NCI-H748 (cell line): ENCODE results near the gene ST6GALNAC4.

Experiments used
- DNase-seq: peaks from one replicate; lab custom pipeline; 2025; ENCODE audit not compliant: unreplicated experiment; lab: John Stamatoyannopoulos, UW

Gene ST6GALNAC4

DNA sequence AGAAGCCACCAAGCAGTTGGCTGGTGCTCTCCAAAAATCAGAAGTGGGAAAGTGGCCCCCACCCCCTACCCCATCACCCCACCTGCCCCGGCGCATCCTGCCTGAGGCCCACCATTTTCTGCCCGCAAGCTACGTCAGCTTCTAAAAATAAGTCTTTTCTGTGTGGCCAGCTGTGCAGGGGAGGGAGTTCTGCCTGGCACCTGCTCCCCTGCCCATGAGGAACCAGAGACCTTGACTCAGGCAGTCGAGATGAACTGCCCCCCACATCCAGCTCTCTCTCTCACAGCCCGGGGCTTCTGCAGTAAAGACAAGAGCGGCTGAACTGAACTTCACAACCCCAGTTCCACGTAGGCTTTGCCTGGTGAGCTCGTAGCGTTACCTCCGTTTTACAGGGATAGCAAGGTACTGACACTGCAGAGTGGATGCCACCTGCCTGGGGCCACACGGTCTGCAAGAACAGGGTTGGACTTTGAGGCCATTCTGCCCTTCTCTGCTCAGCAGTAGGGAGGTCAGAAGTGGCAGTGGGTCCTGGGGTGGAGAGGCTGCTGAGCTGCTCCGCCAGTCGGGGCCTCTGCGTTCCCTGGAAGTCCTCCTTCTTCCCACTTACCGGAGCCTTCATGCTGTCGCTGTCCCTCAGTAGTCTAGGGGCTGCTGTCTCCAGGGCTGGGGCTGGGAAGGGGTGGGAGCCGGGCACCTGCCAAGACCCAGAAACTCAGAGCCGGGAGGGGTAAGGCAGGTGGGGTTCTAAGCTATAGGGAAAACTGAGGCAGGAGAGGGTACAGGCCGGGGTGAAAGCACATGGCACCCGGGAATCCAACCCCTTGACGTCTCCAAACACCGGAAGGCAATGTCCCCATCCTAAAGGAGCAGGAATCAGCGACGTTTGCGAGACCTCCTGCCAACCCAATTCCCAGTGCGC, 781 bp downstream of the ST6GALNAC4 start:
- no peak for DNase-seq

DNA sequence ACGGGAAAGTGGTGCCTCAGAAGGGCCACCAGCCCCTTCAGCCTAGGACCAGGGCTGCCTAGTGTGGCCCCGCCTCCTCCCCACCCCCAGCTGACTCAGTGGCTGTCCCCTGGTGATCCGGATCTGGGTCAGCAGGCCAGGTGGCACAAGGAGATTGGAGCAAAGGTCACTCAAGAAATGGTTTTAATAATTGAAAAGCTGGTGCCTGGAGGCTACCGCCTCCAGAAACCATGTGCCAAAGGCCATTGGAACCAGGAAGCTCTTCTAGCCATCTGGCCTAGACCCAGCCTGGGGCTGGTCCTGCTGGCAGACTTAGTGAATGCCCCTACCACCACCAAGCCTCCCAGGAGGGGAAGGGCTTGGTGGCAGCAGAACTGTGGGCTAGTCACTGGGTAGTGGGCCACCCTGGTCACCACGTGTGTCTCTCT, 1.5 kb downstream of the ST6GALNAC4 start:
- DNase-seq = no peak

- DNase-seq = no peak
These were observed 3.2 kb downstream of the ST6GALNAC4 start for GRCh38 chr9:127913682-127914081.

DNA sequence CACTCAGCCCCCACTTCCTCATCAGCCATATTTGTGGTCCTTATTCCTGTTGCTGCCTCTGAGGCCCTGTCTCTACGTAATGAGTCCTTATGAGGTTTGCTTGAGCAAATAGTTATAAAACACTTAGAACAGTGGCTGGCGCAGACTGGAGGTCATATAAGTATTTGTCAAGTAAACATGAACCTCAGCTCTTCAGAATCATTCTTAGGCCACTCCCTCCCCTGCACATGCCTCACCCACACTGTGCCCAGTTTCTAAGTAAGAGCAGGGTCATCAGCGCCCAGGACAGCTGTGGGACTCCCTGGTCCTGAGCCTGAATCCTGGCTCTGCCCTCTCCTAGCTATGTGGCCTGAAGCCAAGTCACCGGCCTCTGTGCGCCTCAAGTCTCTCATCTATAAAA, 4.0 kb downstream of the ST6GALNAC4 start:
- DNase-seq = peak; percentile 23

DNA sequence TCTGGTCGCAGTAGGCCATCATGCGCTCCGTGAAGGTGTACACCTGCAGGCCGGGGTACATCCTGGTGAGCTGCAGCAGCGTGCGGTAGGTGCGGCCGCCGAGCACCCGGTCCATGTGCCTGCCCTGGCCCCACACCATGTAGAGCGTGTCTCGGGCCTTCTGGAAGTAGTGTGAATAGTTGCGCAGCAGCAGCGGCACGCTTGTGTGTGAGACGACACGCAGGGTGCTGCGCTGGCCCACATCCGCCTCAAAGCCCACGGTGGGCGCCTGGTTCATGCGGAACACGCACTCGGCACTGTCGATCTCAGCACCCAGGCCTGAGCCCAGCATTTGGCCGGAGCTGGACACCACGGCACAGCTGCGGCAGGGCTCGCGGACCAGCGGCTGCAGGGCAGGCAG, 4.5 kb downstream of the ST6GALNAC4 start:
- no peak for DNase-seq

GRCh38 chr9:127910613-127911205, 6.1 kb downstream of the ST6GALNAC4 start:
- no peak for DNase-seq

DNA sequence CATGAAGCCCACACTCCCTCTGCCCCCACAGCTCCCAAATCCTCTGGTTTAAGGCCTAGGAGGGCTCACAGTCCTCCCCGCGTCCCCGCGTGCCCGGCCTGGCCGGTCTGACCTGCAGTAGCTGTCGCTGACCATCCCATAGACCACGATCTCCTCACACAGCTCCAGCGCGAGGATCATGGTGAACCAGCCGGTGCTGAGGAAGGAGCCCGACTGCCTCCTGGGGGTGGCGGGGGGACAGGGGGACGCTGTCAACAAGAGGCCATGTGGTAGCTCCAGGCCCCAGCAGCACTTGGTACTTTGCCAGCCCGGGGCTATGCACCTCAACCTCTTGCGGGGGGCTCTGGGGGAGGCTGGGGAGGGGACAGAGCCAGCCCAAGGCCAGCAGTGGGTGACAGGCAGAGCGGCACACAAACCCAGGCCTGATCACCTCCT, 7.0 kb downstream of the ST6GALNAC4 start:
- no peak for DNase-seq

GRCh38 chr9:127908660-127908926, 8.2 kb downstream of the ST6GALNAC4 start:
- no peak for DNase-seq

DNA sequence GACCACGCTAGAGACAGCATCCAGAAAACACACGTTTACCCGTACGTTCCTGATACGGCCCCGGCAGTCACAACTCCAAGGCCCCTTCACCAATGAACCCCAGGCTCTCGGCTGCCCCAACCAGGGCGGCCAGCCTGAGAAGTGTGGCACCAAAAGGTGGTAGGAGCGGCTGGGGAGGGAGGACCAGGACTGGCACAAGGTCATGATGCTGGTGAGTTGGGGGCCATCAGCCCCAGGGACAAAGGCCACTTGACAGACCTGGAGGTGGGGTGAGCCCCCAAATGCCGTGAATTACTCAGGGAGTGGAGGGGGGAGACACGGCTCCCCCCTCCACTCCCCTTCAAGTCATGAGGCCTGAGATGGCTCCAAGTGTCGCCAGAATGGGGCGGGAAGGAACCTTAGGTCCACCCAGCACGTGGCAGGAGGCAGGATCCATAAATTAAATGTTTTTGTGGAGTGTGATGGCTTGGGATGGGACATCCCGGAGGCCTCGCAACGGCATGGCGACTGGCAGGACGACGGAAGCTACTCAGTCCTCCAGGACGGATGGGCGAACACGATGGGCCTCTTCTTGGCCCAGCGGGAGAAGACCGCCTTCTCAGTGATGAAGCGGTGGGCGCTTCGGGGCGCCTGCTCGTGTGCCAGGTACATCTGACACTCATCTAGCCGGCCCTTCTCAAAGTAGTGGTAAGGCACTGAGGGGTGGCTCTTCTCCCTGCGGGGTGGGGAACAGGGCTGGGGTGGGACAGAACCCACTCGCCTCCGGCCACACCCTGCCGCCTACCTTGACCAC, 8.8 kb downstream of the ST6GALNAC4 start:
- no peak for DNase-seq

DNA sequence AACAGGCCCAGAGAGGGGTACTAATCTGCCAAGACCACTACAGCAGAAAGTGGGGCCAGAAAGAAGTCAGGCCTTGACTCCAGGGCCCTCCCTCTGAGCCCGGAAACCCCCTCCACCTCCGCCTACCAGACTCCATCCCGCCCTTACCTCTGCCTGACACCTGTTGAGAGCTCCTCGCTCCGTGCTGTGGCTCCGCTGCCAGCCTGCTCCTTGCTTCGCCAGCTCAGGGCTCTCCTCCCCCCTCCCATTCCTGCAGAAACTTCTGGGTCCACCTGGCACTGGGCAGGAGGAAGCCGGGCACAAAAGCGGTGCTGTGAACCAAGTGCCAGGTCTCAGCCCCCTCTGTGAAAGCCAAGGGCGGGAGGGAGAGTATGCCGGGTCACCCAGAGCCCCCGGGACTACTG, 11.1 kb downstream of the ST6GALNAC4 start:
- DNase-seq = no peak

- no peak for DNase-seq
These were observed 11.7 kb downstream of the ST6GALNAC4 start for GRCh38 chr9:127905004-127905728.

DNA sequence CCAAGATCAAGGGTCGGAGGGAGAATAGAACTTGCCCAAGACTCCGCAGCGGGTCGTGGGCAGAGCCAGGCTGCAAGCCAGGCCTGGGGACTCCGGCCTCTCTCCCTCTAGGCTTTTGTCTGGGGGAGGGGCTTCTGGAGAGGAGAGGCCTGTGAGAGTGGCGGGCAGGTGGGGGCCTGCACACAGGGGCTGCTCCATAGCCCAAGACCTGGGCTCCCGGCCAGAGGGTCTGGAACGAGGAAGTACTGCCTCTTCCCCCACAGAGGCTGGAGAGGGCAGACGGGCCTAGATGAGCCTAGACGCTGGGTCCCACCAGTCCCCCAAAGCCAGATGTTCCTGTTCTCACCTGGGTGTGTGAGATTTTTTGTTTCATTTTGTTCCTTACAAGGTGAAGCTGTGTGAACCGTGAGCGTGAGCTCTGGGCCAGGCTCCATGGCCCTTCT, 12.3 kb downstream of the ST6GALNAC4 start:
- no peak for DNase-seq

DNA sequence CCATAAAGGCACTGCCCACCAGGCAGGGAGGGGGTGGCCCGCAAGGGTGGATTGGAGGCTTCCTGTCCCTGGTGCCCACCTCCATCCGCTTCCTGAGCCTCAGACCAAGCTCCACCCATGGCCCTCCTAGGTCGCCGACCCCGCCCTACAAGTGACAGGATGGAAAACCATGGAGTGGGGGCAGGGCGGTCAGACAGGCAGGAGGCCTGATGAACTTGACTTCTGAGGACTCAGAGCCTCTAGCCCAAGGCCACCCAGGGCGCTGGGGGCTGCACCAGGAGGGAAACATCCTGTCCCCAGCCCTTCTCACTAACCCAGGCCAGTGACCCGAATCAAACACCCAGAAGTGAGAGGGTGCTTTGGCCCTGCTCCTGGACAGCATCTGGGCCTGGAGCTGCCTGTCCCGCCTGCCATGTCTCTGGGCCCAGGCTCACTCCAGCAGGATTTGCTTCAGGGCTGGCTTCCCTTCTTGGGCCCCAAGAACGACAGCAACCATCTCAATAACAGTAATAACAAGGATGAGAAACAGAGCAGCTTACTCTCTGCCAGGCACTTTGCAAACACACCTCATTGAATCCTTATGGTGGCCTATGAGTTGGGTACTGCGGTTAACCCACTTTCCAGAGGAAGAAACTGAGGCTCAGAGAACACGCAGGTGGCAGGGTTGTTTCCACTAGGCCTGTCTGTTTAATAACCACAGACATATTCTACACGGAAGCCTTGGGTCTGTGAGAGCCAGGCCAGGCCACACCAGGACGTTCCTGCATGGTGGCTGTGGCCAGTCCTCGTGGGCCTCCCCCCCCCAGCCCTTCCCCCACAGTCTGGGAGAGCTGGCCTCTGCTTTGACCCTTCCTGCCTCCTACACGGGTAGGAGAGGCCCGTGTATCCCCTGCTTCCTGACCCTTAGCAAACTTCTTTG, 13.0 kb downstream of the ST6GALNAC4 start:
- DNase-seq = no peak

DNA sequence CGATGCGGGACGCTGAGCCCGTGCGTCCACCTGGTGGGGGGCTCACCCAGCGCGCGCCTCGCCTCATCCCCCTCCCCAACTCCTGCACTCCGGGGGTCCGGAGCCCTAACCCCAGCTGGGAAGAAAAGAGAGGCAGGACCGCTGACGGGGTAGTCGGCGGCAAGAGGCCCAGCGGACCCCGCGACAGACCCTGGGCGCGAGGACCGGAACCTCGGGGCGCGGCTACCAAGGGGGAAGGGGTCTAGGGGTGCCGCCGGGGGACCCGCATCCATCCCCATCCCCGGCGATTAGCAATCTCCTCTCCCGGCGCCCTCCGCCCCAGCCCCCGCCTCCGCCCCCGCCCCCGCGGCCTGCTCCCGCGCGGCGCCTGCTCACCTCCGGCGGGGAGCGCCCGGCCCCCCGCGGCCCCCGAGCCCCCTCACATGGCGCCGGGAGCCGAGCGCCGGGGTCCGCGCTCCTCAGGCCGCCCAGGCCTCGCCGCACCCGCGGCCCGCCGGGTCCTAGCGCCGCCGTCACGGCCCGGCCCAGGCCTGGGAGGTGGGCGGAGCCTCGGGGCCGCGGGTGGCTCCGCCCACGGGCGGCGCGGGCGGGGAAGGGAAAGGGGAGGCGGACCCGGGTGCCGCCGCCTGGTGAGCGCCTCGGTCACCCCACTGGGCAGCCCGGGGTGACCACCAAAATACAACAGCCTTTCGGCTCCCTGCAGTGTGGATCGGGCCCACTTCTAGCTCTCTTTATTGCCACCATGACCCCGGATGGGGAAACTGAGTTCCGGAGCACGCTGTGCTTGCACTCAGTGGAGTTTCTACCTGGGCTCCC, 17.5 kb downstream of the ST6GALNAC4 start, which contains the start of gene ST6GALNAC6:
Gene ST6GALNAC6, minus strand, starts transcription at position 476 of the 816 bp plus-strand sequence. CDS start 1,622 bp downstream, outside the sequence.
- DNase-seq = peak; percentile 82

- DNase-seq = peak; percentile 39
These were observed 18.3 kb downstream of the ST6GALNAC4 start for GRCh38 chr9:127898433-127899127.

- DNase-seq = peak; percentile 68
These were observed 19.6 kb downstream of the ST6GALNAC4 start for GRCh38 chr9:127897193-127897692.

DNA sequence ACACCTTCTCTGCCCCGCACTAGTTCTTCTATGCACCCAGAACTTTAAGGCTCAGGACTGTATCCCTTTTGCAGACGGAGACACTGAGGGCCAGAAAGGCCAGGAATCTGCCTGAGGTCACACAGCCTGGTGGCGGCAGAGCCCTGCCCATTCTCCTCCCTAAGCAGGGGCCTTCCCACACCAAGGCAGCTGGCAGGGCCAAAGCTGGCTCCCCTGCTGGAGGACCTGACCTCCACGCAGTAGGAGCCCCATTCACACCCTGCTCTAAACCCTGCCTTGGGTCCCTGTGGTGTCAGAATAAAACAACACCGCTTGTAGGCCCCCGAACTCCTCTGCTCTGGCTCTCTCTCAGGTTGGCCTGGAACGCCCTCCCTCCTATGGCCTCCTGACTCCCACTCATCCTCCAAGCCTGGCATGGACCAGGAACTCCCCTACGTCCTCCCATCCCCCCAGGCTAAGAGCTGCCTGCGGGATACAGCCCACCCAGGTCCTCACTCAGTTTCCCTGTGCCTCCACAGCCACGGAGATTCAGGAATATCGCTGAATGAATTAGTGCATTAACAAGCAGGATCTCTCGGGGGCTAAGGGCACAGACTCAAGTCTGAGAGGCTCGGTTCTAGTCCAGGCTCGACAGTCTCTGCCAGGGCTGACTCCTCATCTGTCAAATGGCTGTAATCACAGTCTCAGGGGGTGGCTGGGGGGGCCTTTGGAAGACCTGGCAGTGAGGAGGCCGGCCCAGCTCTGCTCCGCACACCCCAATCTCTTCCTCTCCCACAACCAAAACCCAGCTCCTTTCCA, 20.2 kb downstream of the ST6GALNAC4 start:
- DNase-seq = no peak
